A549 (cell line): ENCODE results near the gene MYMK. TPM values are rescaled to one million over a fixed set of nuclear protein-coding genes. Genes with fewer than 3 reads are reported as not detected.

ENCODE experiments used
- ATAC-seq, 2 experiments: fragments of 200-7000 bp in 1 of 2; fragments of >200 bp in 1 of 2; cut with Nextera tagmentation in 1 of 2; cut with Tn5 transposase in 1 of 2; 3 replicates each; pipeline versions ENCODE4 v1.8.0 to v1.9.1; 2018 to 2020; ENCODE audit warnings: mild to moderate bottlenecking in 1 of 2, moderate library complexity in 1 of 2
- CTCF ChIA-PET: fragments of 300-600 bp; sonication (Branson Sonifier 250); formaldehyde crosslinking; extraction: SDS; loops from one replicate; lab custom pipeline; 2021; ENCODE audit warnings: antibody characterized with exemption, inconsistent platforms; lab: Yijun Ruan, JAX
- POLR2A ChIA-PET: fragments of 350-600 bp; formaldehyde crosslinking; extraction: SDS; loops from one replicate; lab custom pipeline; 2021; ENCODE audit warnings: antibody characterized with exemption, inconsistent platforms; lab: Yijun Ruan, JAX
- DNase-seq, 2 experiments: peaks; one replicate each; pipeline versions ENCODE4 v3.0.0 to v3.0.0-alpha.2; 2011 to 2016; ENCODE audit warnings: low read depth in 1 of 2, low spot score in 1 of 2
- FAIRE-seq: peaks from 2 replicates; lab custom pipeline; 2011; peaks lifted over from hg19 to GRCh38; lab: Jason Lieb, UNC
- H3K27ac ChIP-seq, 2 experiments: fragments of >200 bp; sonication (Bioruptor Twin); formaldehyde crosslinking; 3 replicates each; pipeline ENCODE4 v1.5.1; 2016 to 2017
- H3K4me1 ChIP-seq: fragments of >200 bp; sonication (Bioruptor Twin); formaldehyde crosslinking; 3 replicates; pipeline ENCODE4 v1.6.1; 2016
- H3K4me2 ChIP-seq: fragments of >200 bp; sonication (Bioruptor Twin); formaldehyde crosslinking; 3 replicates; pipeline ENCODE4 v1.6.1; 2016
- H3K4me3 ChIP-seq: fragments of >200 bp; sonication (Bioruptor Twin); formaldehyde crosslinking; 3 replicates; pipeline ENCODE4 v1.5.1; 2016
- H3K9me3 ChIP-seq: fragments of >200 bp; sonication (Bioruptor Twin); formaldehyde crosslinking; 3 replicates; pipeline ENCODE4 v1.6.1; 2016
- BHLHE40 ChIP-seq: IDR thresholded peaks from 2 replicates; pipeline ENCODE4 v1.6.1; 2012; ENCODE audit warnings: low read depth, low read length, inconsistent platforms
- EHF ChIP-seq: fragments of 250-450 bp; sonication (Bioruptor Pico); IDR thresholded peaks from 2 replicates; pipeline ENCODE4 v1.5.0; 2020; ENCODE audit warnings: mild to moderate bottlenecking
- ESRRA ChIP-seq: fragments of 150-350 bp; IDR thresholded peaks from 2 replicates; pipeline ENCODE4 v1.6.1; 2014; ENCODE audit warnings: mild to moderate bottlenecking, low read length, borderline replicate concordance
- FOSB ChIP-seq: fragments of 250-450 bp; sonication (Bioruptor Pico); IDR thresholded peaks from 2 replicates; pipeline ENCODE4 v1.5.0; 2020; ENCODE audit warnings: mild to moderate bottlenecking, moderate library complexity
- FOSL2 ChIP-seq, 2 experiments: fragments of 450-650 bp in 1 of 2; fragments of >200 bp in 1 of 2; sonication (Bioruptor Twin) in 1 of 2; formaldehyde crosslinking; IDR thresholded peaks; 2 replicates each; pipeline versions ENCODE4 v1.5.0 to v1.6.1; 2016 to 2020; ENCODE audit warnings: mild to moderate bottlenecking in 1 of 2, moderate library complexity in 1 of 2
- FOXS1 ChIP-seq: fragments of 250-450 bp; sonication (Bioruptor Pico); IDR thresholded peaks from 2 replicates; pipeline ENCODE4 v1.5.0; 2020; ENCODE audit warnings: mild to moderate bottlenecking, moderate library complexity
- GATA3 ChIP-seq: IDR thresholded peaks from 2 replicates; pipeline ENCODE4 v1.6.1; 2012; ENCODE audit warnings: borderline replicate concordance
- JUN ChIP-seq, 2 experiments: fragments of >200 bp; sonication (Bioruptor Twin); formaldehyde crosslinking; IDR thresholded peaks; 2 replicates in 1 of 2; 3 replicates in 1 of 2; pipeline ENCODE4 v1.6.1; 2016 to 2017
- MAZ ChIP-seq: fragments of 150-350 bp; IDR thresholded peaks from 2 replicates; pipeline ENCODE4 v1.6.1; 2014; ENCODE audit warnings: antibody characterized with exemption, low read depth, low read length, borderline replicate concordance
- PHF8 ChIP-seq: fragments of 200-600 bp; sonication (generic); IDR thresholded peaks from 2 replicates; pipeline ENCODE4 v1.6.1; 2016; ENCODE audit warnings: low read depth, mild to moderate bottlenecking, antibody characterized with exemption, moderate library complexity, borderline replicate concordance
- POLR2A ChIP-seq: IDR thresholded peaks from 2 replicates; pipeline ENCODE4 v1.6.1; 2012; ENCODE audit warnings: mild to moderate bottlenecking, low read length
- RFX5 ChIP-seq: fragments of 450-650 bp; IDR thresholded peaks from 2 replicates; pipeline ENCODE4 v1.7.1; 2014; ENCODE audit warnings: antibody characterized with exemption, mild to moderate bottlenecking, moderate library complexity
- SREBF2 ChIP-seq: fragments of 450-650 bp; IDR thresholded peaks from 2 replicates; pipeline ENCODE4 v1.6.1; 2014; ENCODE audit warnings: mild to moderate bottlenecking, moderate library complexity
- TP53 ChIP-seq: fragments of 250-450 bp; sonication (Bioruptor Pico); IDR thresholded peaks from 2 replicates; pipeline ENCODE4 v1.5.0; 2021; ENCODE audit warnings: mild to moderate bottlenecking, moderate library complexity
- ZSCAN20 ChIP-seq: fragments of 250-450 bp; sonication (Bioruptor Pico); IDR thresholded peaks from 2 replicates; pipeline ENCODE4 v1.8.0; 2022; ENCODE audit warnings: mild to moderate bottlenecking, moderate library complexity
- WGBS: methylation state at CpG from one replicate; pipeline ENCODE4 v1.1.6; 2017; ENCODE audit errors: missing lambda C conversion rate; 5-methylcytosine and 5-hydroxymethylcytosine counted together
- polyA plus RNA-seq, 4 experiments: library from polyadenylated mRNA; depleted of rRNA in 3 of 4; stranded (reverse); fragments of >200 nt; fragmentation: RNase III in 1 of 4; extraction: RNeasy Plus Mini Kit Qiagen cat#74134 plus additional on column Dnase treatment in 1 of 4; gene quantifications; 2 replicates in 3 of 4; 3 replicates in 1 of 4; pipeline ENCODE4 v1.2.3, GENCODE V29; 2011 to 2017
- TF ChIP-seq, protein P1 (sequence below): IDR thresholded peaks from 2 replicates; pipeline ENCODE4 v1.6.1; 2012
- TF ChIP-seq, protein P2 (sequence below): fragments of 450-650 bp; IDR thresholded peaks from 2 replicates; pipeline ENCODE4 v1.6.1; 2014; ENCODE audit warnings: antibody characterized with exemption
- TF ChIP-seq, protein P3 (sequence below): fragments of 250-450 bp; sonication (Bioruptor Pico); IDR thresholded peaks from 2 replicates; pipeline ENCODE4 v1.5.0; 2021; ENCODE audit warnings: mild to moderate bottlenecking, moderate library complexity, borderline replicate concordance
- TF ChIP-seq, protein P4 (sequence below): fragments of >200 bp; sonication (Bioruptor Twin); formaldehyde crosslinking; IDR thresholded peaks from 3 replicates; pipeline ENCODE4 v1.5.1; 2016
- TF ChIP-seq, protein P5 (sequence below): fragments of >200 bp; sonication (Bioruptor Twin); formaldehyde crosslinking; IDR thresholded peaks from 3 replicates; pipeline ENCODE4 v1.6.1; 2016

The MYMK gene
- polyA plus RNA-seq, 2 of the 4 experiments (the other 2 are of a cell fraction) = not detected

DNA sequence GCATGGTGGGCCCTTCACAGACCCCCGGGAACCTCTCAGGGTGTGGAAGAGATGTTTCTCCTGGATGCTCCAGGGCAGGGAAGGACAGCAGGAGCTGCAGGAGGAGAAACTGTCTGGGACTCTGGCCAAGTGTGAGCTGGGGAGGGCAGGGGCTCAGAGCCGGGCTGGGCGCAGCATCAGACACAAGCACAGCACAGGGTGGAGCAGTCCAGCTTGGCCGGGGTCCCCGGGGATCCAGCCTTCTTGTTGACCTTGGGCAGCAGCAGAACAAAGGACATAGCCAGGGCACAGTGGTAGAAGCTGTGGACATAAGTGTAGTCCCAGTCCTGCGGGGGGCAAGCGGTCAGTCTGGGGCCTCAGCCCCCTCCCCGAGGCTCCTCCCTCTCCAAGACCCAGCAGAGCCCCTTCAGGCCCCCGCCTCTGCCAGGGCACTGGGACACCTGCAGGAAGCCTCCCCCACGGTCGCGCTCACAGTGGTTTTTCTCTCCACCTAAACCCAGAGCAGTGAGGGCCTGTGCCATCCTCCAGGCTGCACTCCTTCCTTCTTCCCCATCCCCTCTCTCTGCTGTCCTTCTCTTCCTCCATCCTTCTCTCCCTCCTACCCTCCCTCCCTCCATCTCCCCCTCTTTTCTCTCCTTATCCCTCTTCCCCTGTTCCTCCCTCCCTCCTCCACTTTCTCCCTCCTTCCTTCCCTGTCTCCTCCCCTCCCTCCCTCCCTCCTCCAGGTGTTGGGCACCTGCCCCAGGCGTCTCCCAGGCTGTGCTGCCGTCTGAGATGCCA lies 10.1 kb downstream of the MYMK start (continued):
- TF ChIP-seq, protein P1, sequence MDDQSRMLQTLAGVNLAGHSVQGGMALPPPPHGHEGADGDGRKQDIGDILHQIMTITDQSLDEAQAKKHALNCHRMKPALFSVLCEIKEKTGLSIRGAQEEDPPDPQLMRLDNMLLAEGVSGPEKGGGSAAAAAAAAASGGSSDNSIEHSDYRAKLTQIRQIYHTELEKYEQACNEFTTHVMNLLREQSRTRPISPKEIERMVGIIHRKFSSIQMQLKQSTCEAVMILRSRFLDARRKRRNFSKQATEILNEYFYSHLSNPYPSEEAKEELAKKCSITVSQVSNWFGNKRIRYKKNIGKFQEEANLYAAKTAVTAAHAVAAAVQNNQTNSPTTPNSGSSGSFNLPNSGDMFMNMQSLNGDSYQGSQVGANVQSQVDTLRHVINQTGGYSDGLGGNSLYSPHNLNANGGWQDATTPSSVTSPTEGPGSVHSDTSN = no peak

DNA sequence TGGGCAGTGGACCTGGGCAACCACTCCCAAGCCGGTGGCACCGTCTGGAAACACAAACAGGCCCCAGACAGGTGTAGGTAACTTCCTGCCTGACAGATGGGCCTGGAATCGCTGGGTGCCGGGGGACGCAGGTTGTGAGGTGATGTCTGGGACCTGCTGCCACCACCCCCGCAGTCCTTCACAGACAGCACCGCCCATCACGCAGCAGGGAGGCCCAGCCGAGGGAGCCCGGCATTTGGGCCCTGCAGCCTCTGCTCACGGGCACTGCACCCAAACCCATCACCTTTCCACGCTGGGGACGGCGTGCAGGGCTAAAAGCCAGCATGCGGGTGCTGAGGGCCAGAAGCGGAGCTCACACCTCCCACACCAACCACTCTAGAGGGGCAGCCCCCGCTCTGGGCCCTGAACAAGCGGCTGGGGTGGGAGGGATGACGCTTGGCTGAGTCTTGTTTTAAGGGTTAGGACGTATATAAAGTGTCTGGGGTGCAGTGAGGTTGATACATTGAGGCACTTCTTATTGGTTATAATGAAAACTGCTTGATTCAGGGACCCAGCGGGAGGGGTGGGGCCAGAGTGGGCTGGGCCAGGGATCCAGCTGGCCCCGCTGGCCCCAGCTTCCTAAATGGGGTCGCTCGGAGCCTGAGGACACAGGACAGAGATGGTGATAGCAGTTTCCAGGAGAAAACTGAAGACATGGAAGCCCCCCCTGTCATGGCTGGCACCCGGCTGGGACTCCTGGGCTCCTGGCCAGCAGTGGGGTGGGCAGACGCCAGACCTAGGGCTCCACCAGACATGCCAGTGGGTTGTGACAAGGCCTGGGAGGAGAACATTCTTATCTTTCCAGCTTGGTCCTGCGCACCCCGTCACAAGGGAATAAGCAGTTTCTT lies 11.3 kb downstream of the MYMK start:
- DNase-seq = no peak
- no peak for TF ChIP-seq JUN (IDR thresholded peaks at IDR 0.05)
- TF ChIP-seq, protein P2, sequence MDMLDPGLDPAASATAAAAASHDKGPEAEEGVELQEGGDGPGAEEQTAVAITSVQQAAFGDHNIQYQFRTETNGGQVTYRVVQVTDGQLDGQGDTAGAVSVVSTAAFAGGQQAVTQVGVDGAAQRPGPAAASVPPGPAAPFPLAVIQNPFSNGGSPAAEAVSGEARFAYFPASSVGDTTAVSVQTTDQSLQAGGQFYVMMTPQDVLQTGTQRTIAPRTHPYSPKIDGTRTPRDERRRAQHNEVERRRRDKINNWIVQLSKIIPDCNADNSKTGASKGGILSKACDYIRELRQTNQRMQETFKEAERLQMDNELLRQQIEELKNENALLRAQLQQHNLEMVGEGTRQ = no peak
- TF ChIP-seq FOXS1 (CRISPR knock-in tag) = no peak
- no peak for TF ChIP-seq PHF8
- no peak for TF ChIP-seq TP53
- TF ChIP-seq ZSCAN20 (CRISPR knock-in tag) = no peak
- TF ChIP-seq, protein P1 = no peak
- no peak for TF ChIP-seq SREBF2
- no peak for TF ChIP-seq GATA3
- TF ChIP-seq, protein P3, sequence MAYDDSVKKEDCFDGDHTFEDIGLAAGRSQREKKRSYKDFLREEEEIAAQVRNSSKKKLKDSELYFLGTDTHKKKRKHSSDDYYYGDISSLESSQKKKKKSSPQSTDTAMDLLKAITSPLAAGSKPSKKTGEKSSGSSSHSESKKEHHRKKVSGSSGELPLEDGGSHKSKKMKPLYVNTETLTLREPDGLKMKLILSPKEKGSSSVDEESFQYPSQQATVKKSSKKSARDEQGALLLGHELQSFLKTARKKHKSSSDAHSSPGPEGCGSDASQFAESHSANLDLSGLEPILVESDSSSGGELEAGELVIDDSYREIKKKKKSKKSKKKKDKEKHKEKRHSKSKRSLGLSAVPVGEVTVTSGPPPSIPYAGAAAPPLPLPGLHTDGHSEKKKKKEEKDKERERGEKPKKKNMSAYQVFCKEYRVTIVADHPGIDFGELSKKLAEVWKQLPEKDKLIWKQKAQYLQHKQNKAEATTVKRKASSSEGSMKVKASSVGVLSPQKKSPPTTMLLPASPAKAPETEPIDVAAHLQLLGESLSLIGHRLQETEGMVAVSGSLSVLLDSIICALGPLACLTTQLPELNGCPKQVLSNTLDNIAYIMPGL (CRISPR knock-in tag) = no peak
- no peak for TF ChIP-seq POLR2A
- TF ChIP-seq, protein P4, sequence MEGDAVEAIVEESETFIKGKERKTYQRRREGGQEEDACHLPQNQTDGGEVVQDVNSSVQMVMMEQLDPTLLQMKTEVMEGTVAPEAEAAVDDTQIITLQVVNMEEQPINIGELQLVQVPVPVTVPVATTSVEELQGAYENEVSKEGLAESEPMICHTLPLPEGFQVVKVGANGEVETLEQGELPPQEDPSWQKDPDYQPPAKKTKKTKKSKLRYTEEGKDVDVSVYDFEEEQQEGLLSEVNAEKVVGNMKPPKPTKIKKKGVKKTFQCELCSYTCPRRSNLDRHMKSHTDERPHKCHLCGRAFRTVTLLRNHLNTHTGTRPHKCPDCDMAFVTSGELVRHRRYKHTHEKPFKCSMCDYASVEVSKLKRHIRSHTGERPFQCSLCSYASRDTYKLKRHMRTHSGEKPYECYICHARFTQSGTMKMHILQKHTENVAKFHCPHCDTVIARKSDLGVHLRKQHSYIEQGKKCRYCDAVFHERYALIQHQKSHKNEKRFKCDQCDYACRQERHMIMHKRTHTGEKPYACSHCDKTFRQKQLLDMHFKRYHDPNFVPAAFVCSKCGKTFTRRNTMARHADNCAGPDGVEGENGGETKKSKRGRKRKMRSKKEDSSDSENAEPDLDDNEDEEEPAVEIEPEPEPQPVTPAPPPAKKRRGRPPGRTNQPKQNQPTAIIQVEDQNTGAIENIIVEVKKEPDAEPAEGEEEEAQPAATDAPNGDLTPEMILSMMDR = no peak
- TF ChIP-seq, protein P5, sequence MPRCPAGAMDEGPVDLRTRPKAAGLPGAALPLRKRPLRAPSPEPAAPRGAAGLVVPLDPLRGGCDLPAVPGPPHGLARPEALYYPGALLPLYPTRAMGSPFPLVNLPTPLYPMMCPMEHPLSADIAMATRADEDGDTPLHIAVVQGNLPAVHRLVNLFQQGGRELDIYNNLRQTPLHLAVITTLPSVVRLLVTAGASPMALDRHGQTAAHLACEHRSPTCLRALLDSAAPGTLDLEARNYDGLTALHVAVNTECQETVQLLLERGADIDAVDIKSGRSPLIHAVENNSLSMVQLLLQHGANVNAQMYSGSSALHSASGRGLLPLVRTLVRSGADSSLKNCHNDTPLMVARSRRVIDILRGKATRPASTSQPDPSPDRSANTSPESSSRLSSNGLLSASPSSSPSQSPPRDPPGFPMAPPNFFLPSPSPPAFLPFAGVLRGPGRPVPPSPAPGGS = no peak
- no peak for TF ChIP-seq FOSB
- no peak for TF ChIP-seq EHF
- TF ChIP-seq FOSL2 (IDR thresholded peaks at IDR 0.05) = no peak
- no peak for TF ChIP-seq FOSL2 (CRISPR knock-in tag; IDR thresholded peaks at IDR 0.05)
- no peak for TF ChIP-seq RFX5
- no peak for TF ChIP-seq ESRRA
- no peak for TF ChIP-seq BHLHE40
- TF ChIP-seq MAZ = no peak
- CTCF ChIA-PET = no interaction called here
- POLR2A ChIA-PET = no interaction called here
- Histone ChIP-seq H3K27ac (no peak overlapping the region), H3K4me2 (no peak overlapping the region), H3K4me1 (peaks cover 13% of the 10 kb centered on the region), H3K9me3 (no peaks in the 10 kb centered on the region), H3K4me3 (no peak overlapping the region)
- 77% methylated on average over 23 of the region's 28 CpGs for WGBS
- no peak for FAIRE-seq
- ATAC-seq = no peak
